Suprapubic skin (tissue), 4 donors: ENCODE results near the gene ITGA4.

Experiments used
- EP300 ChIP-seq: sonication (generic); formaldehyde crosslinking; IDR thresholded peaks from one replicate; pipeline ENCODE4 v1.6.1; 2017; ENCODE audit warnings: antibody characterized with exemption
- POLR2A ChIP-seq, 2 donors: fragments of 450-650 bp; IDR thresholded peaks; one replicate each; pipeline ENCODE4 v1.6.1; 2017; ENCODE audit warnings: antibody characterized with exemption in 2 of 2, mild to moderate bottlenecking in 2 of 2, moderate library complexity in 2 of 2
- POLR2AphosphoS5 ChIP-seq, 3 donors: sonication (generic); formaldehyde crosslinking; IDR thresholded peaks; one replicate each; pipeline ENCODE4 v1.6.1; 2017; ENCODE audit warnings: antibody characterized with exemption in 3 of 3
- TF ChIP-seq, protein P1 (sequence below), 2 donors: fragments of 200-600 bp in 1 of 2; fragments of 450-650 bp in 1 of 2; sonication (generic) in 1 of 2; IDR thresholded peaks; one replicate each; pipeline ENCODE4 v1.5.1; 2016 to 2019; ENCODE audit warnings: antibody characterized with exemption in 2 of 2, mild to moderate bottlenecking in 1 of 2, moderate library complexity in 1 of 2

DNA sequence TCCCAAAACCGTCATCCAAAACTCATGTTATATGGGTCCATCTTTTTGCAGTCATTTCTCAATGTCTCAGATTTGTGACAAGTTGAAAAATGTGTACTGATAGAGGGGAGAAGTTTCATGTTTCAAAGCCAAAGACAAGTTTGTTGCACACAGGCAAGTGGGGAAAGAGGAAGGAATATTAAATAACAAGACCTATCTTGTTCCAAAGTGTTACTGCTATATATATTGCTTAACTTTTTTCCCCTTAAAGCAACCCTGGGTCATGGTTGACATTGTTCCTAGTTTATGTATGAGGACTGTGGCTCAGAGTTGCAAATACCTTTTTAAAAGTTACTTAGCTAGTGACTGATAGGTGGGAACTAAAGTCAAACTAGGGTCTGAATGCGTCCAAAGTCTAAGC lies 1.7 kb downstream of the ITGA4 start:
- no peak for TF ChIP-seq POLR2AphosphoS5 (IDR thresholded peaks at IDR 0.05)
- TF ChIP-seq, protein P1, sequence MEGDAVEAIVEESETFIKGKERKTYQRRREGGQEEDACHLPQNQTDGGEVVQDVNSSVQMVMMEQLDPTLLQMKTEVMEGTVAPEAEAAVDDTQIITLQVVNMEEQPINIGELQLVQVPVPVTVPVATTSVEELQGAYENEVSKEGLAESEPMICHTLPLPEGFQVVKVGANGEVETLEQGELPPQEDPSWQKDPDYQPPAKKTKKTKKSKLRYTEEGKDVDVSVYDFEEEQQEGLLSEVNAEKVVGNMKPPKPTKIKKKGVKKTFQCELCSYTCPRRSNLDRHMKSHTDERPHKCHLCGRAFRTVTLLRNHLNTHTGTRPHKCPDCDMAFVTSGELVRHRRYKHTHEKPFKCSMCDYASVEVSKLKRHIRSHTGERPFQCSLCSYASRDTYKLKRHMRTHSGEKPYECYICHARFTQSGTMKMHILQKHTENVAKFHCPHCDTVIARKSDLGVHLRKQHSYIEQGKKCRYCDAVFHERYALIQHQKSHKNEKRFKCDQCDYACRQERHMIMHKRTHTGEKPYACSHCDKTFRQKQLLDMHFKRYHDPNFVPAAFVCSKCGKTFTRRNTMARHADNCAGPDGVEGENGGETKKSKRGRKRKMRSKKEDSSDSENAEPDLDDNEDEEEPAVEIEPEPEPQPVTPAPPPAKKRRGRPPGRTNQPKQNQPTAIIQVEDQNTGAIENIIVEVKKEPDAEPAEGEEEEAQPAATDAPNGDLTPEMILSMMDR (IDR thresholded peaks at IDR 0.05) = no peak
- TF ChIP-seq POLR2A (IDR thresholded peaks at IDR 0.05) = no peak
- no peak for TF ChIP-seq EP300
